NT2/D1 (cell line): ENCODE data around the gene RNU5D-1.

Experiments used
- SUZ12 ChIP-seq: IDR thresholded peaks from 2 replicates; pipeline ENCODE4 v1.6.1; 2011; ENCODE audit not compliant: insufficient read length, insufficient read depth; ENCODE audit errors: extremely low read depth
- ZNF274 ChIP-seq: IDR thresholded peaks from 2 replicates; pipeline ENCODE4 v1.6.1; 2011; ENCODE audit warnings: mild to moderate bottlenecking, low read depth, low read length

DNA sequence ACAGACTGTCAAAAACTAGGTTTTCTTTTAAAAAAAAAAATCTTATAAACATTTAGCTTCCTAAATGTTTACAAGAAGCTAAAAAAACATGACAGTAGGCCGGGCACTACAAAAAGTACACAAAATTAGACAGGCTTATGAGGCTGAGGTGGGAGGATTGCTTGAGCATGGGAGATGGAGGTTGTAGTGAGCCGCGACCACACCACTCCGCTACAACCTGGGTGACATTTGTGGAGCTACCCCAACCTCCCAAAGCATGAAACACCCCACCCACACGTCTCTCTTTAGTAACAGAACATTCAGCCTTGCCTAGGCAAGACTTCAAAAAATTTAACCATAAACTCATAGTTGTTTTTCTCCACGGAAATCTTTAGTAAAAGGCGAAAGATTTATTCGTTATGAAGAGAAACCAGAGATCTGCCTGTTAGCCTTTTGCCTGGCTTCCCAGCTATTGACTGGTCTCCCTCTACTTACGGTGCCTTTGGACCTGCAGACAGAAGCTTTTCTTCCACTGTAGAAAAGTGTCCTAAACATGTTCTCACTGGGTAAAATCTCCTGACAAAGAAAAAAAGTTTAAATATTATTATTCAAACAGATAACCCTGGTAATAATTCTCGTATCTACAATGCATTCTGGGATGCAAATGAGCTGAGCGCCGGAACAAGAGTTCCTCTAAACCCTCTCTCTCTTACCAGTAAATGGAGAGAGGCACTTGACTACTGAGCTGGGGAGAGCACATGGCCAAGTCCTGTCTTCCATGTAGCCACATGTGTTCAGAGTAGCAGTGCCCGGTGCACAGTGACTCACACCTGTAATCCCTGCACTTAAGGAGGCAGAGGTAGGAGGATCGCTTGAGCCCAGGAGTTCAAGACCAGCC is 9.2 kb downstream of the RNU5D-1 start:
- TF ChIP-seq ZNF274 (no peak), SUZ12 (no peak)
